Measurements from ENCODE around the gene PRELP.
A peak's percentile ranks its signal among the peaks of the same experiment; 100 is the strongest.

The PRELP gene

DNA sequence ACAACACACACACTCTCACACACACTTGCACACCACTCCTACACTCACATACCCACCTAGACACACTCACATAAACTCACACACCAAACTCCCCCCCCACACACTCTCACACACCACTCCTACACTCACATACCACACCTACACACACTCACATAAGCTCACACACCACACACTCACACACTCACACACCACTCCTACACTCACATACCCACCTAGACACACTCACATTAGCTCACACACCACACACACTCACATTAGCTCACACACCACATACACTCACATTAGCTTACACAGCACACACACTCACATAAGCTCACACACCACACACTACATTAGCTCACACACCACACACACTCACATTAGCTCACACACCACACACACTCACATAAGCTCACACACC lies 51.4 kb downstream of the PRELP start:
- Histone ChIP-seq H3K27me3 (no peaks in the 10 kb centered on the region), H3K27ac (no peak overlapping the region; the same call in 1 of the 2 replicates), H3K36me3 (no peaks in the 10 kb centered on the region), H3K4me3 (no peak overlapping the region), H3K9me3 (no peaks in the 10 kb centered on the region), H4K20me1 (no peaks in the 10 kb centered on the region), H3K4me2 (no peak overlapping the region), H3K9ac (no peak overlapping the region), H3K4me1 (peaks cover 36% of the 10 kb centered on the region)
- no peak for TF ChIP-seq Cebpa-rat (IDR thresholded peaks at IDR 0.05)

DNA sequence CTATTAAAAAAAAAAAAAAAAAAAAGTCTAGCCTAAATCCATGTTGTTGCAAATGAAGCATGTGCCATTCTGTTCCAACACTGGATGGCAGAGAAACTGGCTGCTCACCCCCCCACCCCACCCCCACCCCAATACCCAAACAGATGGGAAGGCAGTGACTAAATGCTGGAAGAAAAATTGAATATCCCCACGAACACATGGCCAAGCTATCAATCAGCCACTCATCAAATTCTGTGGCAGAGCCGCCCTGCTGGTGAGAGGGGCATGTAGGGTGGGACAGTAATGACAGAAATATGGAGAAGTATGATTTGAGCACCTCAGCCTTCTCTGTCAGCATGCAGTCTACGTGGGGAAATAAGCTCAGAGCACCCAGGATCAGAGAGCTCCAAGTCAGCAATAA lies 52.5 kb downstream of the PRELP start:
- H3K9ac ChIP-seq: no peak overlapping the region
- no peaks in the 10 kb centered on the region for H4K20me1 ChIP-seq
- no peaks in the 10 kb centered on the region for H3K36me3 ChIP-seq
- TF ChIP-seq Cebpa-rat (IDR thresholded peaks at IDR 0.05): no peak
- no peaks in the 10 kb centered on the region for H3K9me3 ChIP-seq
- peaks cover 36% of the 10 kb centered on the region for H3K4me1 ChIP-seq
- H3K4me3 ChIP-seq: no peak overlapping the region
- no peak overlapping the region for H3K4me2 ChIP-seq
- no peak overlapping the region for H3K27ac ChIP-seq
- no peaks in the 10 kb centered on the region for H3K27me3 ChIP-seq

DNA sequence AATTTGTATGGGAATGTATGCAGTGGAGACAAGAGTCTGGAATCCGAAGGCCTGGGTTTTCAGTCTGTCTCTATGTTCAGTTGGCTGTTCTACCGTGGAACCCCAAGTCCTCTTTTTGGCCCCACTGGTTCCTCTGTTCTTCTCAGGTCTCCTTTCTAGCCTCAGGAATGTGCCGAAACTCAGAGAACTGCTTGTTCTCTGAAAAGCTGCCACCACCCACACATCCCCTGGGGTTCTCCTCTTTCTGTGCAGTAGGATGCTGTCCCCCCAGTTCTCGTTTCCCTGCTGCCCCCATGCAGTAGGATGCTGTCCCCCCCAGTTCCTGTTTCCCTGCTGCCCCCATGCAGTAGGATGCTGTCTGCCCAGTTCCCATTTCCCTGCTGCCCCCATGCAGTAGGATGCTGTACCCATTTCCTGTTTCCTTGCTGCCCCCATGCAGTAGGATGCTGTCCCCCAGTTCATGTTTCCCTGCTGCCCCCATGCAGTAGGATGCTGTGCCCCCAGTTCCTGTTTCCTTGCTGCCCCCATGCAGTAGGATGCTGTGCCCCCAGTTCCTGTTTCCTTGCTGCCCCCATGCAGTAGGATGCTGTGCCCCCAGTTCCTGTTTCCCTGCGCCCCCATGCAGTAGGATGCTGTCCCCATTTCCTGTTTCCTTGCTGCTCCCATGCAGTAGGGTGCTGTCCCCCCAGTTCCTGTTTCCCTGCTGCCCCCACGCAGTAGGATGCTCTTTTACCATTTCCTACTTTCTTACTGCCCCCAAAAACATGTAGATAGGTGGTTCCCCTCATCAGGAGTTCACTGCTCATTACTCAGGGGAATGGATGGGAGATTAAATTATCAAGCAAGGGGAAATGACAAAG lies 53.6 kb downstream of the PRELP start:
- no peaks in the 10 kb centered on the region for H4K20me1 ChIP-seq
- H3K4me3 ChIP-seq: no peak overlapping the region
- H3K36me3 ChIP-seq: no peaks in the 10 kb centered on the region
- TF ChIP-seq Cebpa-rat (IDR thresholded peaks at IDR 0.05): no peak
- H3K27ac ChIP-seq: no peak overlapping the region
- H3K27me3 ChIP-seq: no peaks in the 10 kb centered on the region
- H3K9ac ChIP-seq: no peak overlapping the region
- peaks cover 28% of the 10 kb centered on the region for H3K4me1 ChIP-seq
- no peaks in the 10 kb centered on the region for H3K9me3 ChIP-seq
- peak overlapping the region; percentile 17 for H3K4me2 ChIP-seq

- H3K36me3 ChIP-seq: no peaks in the 10 kb centered on the region
- TF ChIP-seq Cebpa-rat (IDR thresholded peaks at IDR 0.05): no peak
- H3K27ac ChIP-seq: no peak overlapping the region
- H3K9me3 ChIP-seq: no peaks in the 10 kb centered on the region
- H3K4me3 ChIP-seq: no peak overlapping the region
- H4K20me1 ChIP-seq: no peaks in the 10 kb centered on the region
- H3K9ac ChIP-seq: no peak overlapping the region
- no peak overlapping the region for H3K4me2 ChIP-seq
- H3K27me3 ChIP-seq: no peaks in the 10 kb centered on the region
- H3K4me1 ChIP-seq: peaks cover 11% of the 10 kb centered on the region
Measured at GRCh38 chr1:203531063-203531462, 55.5 kb downstream of the PRELP start.

GRCh38 chr1:203534012-203534411 lies 58.4 kb downstream of the PRELP start:
- Histone ChIP-seq H3K4me1 (peaks cover 6% of the 10 kb centered on the region), H3K9me3 (no peaks in the 10 kb centered on the region), H3K27me3 (no peaks in the 10 kb centered on the region), H3K4me2 (no peak overlapping the region), H3K9ac (no peak overlapping the region), H3K27ac (no peak overlapping the region), H3K36me3 (no peaks in the 10 kb centered on the region), H3K4me3 (no peak overlapping the region), H4K20me1 (no peaks in the 10 kb centered on the region)
- TF ChIP-seq Cebpa-rat (IDR thresholded peaks at IDR 0.05): no peak

GRCh38 chr1:203534526-203534925 lies 58.9 kb downstream of the PRELP start:
- Histone ChIP-seq H3K9ac (no peak overlapping the region), H3K9me3 (no peaks in the 10 kb centered on the region), H3K4me2 (no peak overlapping the region), H4K20me1 (no peaks in the 10 kb centered on the region), H3K4me3 (no peak overlapping the region), H3K27ac (no peak overlapping the region), H3K4me1 (peaks cover under 1% of the 10 kb centered on the region), H3K36me3 (no peaks in the 10 kb centered on the region), H3K27me3 (no peaks in the 10 kb centered on the region)
- no peak for TF ChIP-seq Cebpa-rat (IDR thresholded peaks at IDR 0.05)

DNA sequence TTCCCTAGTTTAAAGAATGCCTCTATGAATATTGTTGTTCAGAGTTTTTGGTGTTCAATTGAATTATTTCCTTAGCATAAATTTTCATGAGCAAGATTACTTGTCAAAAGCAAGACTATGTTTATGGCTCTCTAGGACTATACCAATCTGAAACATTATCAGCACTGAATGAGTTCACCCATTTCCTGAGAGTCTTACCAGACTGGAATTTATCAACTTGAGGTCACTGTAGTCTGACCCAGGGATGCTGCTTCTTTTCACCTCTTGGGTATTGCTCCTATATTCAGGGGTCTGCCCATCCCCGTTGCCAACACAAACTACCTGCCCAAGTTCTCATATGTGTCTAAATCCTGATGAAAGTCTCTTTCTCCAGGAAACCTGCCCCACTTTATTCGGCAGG lies 61.0 kb downstream of the PRELP start:
- H3K4me3 ChIP-seq: no peak overlapping the region
- no peaks in the 10 kb centered on the region for H3K9me3 ChIP-seq
- H3K9ac ChIP-seq: no peak overlapping the region
- no peak overlapping the region for H3K27ac ChIP-seq
- H3K4me1 ChIP-seq: no peaks in the 10 kb centered on the region
- H3K4me2 ChIP-seq: no peak overlapping the region
- H3K27me3 ChIP-seq: no peaks in the 10 kb centered on the region
- no peaks in the 10 kb centered on the region for H4K20me1 ChIP-seq
- no peaks in the 10 kb centered on the region for H3K36me3 ChIP-seq
- TF ChIP-seq Cebpa-rat (IDR thresholded peaks at IDR 0.05): no peak

- Histone ChIP-seq H3K9me3 (no peaks in the 10 kb centered on the region), H3K4me3 (no peak overlapping the region), H4K20me1 (no peaks in the 10 kb centered on the region), H3K27ac (no peak overlapping the region), H3K4me2 (no peak overlapping the region), H3K36me3 (no peaks in the 10 kb centered on the region), H3K4me1 (no peaks in the 10 kb centered on the region), H3K27me3 (no peaks in the 10 kb centered on the region), H3K9ac (no peak overlapping the region)
- no peak for TF ChIP-seq Cebpa-rat (IDR thresholded peaks at IDR 0.05)
Measured at GRCh38 chr1:203536980-203537455, 61.4 kb downstream of the PRELP start.

- H4K20me1 ChIP-seq: no peaks in the 10 kb centered on the region
- no peak for TF ChIP-seq Cebpa-rat (IDR thresholded peaks at IDR 0.05)
- no peaks in the 10 kb centered on the region for H3K36me3 ChIP-seq
- H3K9me3 ChIP-seq: no peaks in the 10 kb centered on the region
- H3K27ac ChIP-seq: no peak overlapping the region
- no peak overlapping the region for H3K4me3 ChIP-seq
- H3K9ac ChIP-seq: no peak overlapping the region
- H3K4me1 ChIP-seq: no peaks in the 10 kb centered on the region
- no peaks in the 10 kb centered on the region for H3K27me3 ChIP-seq
- no peak overlapping the region for H3K4me2 ChIP-seq
Measured at GRCh38 chr1:203537806-203538464, 62.3 kb downstream of the PRELP start.

DNA sequence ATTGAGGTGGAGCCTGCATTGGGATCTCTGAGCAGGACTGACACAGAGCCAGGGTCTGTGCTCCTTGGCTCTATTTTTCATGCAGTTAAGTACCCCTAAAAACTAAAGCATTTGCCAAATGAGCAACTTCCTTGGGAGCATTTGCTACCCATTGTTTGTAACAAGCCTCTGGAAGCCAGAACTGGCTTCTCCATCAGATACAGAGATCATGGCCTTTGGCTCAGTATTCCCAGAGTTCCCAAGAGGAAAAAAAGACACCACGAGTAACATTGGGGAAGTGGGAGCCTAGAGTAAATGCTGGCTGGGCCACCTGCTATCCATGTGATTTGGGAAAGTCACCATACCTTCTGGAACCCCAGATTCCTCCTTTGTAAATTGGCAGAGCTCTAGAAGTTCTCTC lies 63.1 kb downstream of the PRELP start:
- Histone ChIP-seq H3K4me1 (no peaks in the 10 kb centered on the region), H4K20me1 (no peaks in the 10 kb centered on the region), H3K4me2 (no peak overlapping the region), H3K27me3 (no peaks in the 10 kb centered on the region), H3K27ac (no peak overlapping the region), H3K9ac (no peak overlapping the region), H3K4me3 (no peak overlapping the region), H3K36me3 (no peaks in the 10 kb centered on the region), H3K9me3 (no peaks in the 10 kb centered on the region)
- TF ChIP-seq Cebpa-rat (IDR thresholded peaks at IDR 0.05): no peak

Data from BLaER1 (cell line).